Measurements from ENCODE around the gene PUS10.

The PUS10 gene

GRCh38 chr2:60954139-60954538 lies 63.9 kb downstream of the PUS10 start:
- H3K4me3 ChIP-seq (replicated peaks; ENCODE audit: low read depth, low read length), result no peak overlapping the region
- TF ChIP-seq CTCF (IDR thresholded peaks at IDR 0.05; ENCODE audit: low read length, missing control alignments), result no peak
- DNase-seq (ENCODE audit: low read depth), result no peak

- TF ChIP-seq CTCF (IDR thresholded peaks at IDR 0.05; ENCODE audit: low read length, missing control alignments), result no peak
- no peak overlapping the region for H3K4me3 ChIP-seq (replicated peaks; ENCODE audit: low read depth, low read length)
- DNase-seq (ENCODE audit: low read depth), result peak; percentile 20
Measured at GRCh38 chr2:60948926-60949579, 69.0 kb downstream of the PUS10 start.

GRCh38 chr2:60948161-60948560 lies 69.9 kb downstream of the PUS10 start:
- DNase-seq (ENCODE audit: low read depth), result no peak
- TF ChIP-seq CTCF (IDR thresholded peaks at IDR 0.05; ENCODE audit: low read length, missing control alignments), result no peak
- no peak overlapping the region for H3K4me3 ChIP-seq (replicated peaks; ENCODE audit: low read depth, low read length)

GRCh38 chr2:60947056-60947455 lies 71.0 kb downstream of the PUS10 start:
- no peak for TF ChIP-seq CTCF (IDR thresholded peaks at IDR 0.05; ENCODE audit: low read length, missing control alignments)
- no peak overlapping the region for H3K4me3 ChIP-seq (replicated peaks; ENCODE audit: low read depth, low read length)
- no peak for DNase-seq (ENCODE audit: low read depth)

GRCh38 chr2:60945341-60945740 lies 72.7 kb downstream of the PUS10 start:
- no peak for DNase-seq (ENCODE audit: low read depth)
- H3K4me3 ChIP-seq (replicated peaks; ENCODE audit: low read depth, low read length), result no peak overlapping the region
- no peak for TF ChIP-seq CTCF (IDR thresholded peaks at IDR 0.05; ENCODE audit: low read length, missing control alignments)

GRCh38 chr2:60939622-60940021 lies 78.4 kb downstream of the PUS10 start:
- no peak for DNase-seq (ENCODE audit: low read depth)
- TF ChIP-seq CTCF (IDR thresholded peaks at IDR 0.05; ENCODE audit: low read length, missing control alignments), result no peak
- no peak overlapping the region for H3K4me3 ChIP-seq (replicated peaks; ENCODE audit: low read depth, low read length)

GRCh38 chr2:60938301-60938700 lies 79.8 kb downstream of the PUS10 start:
- no peak overlapping the region for H3K4me3 ChIP-seq (replicated peaks; ENCODE audit: low read depth, low read length)
- TF ChIP-seq CTCF (IDR thresholded peaks at IDR 0.05; ENCODE audit: low read length, missing control alignments), result no peak
- DNase-seq (ENCODE audit: low read depth), result no peak

Data from fibroblast of pulmonary artery (primary cell).